ENCODE measurements around the gene EPN2.

EPN2 gene

DNA sequence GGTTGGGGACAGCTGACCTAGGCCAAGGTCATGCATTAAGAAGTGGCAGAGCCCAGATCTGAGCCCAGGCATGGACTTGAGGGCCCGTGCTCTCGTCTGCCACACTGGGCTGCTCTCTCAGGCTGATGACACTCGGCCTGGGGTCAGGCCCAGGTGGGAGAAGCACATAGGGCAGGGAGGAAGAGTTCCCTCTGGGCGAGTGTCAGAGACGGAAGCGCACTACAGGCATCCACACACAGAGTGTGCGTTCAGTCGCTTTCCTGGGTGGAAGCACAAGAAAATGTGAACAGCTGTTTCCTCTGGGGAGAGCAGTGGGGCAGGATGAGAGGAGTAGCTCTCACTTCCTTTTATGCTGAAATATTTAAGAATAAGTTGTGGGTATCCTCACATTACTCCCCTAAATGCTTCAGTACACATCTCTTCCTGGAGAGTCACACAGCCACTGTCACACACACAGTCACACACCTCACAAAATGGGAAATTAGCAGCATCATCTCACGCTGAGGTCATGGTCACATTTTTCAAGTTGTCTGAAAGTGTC lies 65.7 kb downstream of the EPN2 start:
- DNase-seq (ENCODE audit: low spot score) = no peak
- TF ChIP-seq, protein P1, sequence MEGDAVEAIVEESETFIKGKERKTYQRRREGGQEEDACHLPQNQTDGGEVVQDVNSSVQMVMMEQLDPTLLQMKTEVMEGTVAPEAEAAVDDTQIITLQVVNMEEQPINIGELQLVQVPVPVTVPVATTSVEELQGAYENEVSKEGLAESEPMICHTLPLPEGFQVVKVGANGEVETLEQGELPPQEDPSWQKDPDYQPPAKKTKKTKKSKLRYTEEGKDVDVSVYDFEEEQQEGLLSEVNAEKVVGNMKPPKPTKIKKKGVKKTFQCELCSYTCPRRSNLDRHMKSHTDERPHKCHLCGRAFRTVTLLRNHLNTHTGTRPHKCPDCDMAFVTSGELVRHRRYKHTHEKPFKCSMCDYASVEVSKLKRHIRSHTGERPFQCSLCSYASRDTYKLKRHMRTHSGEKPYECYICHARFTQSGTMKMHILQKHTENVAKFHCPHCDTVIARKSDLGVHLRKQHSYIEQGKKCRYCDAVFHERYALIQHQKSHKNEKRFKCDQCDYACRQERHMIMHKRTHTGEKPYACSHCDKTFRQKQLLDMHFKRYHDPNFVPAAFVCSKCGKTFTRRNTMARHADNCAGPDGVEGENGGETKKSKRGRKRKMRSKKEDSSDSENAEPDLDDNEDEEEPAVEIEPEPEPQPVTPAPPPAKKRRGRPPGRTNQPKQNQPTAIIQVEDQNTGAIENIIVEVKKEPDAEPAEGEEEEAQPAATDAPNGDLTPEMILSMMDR (IDR thresholded peaks at IDR 0.05) = no peak
- Histone ChIP-seq H3K4me3 (no peak overlapping the region), H3K27ac (peak overlapping the region in 1 of 2 donors; percentile 16)

DNA sequence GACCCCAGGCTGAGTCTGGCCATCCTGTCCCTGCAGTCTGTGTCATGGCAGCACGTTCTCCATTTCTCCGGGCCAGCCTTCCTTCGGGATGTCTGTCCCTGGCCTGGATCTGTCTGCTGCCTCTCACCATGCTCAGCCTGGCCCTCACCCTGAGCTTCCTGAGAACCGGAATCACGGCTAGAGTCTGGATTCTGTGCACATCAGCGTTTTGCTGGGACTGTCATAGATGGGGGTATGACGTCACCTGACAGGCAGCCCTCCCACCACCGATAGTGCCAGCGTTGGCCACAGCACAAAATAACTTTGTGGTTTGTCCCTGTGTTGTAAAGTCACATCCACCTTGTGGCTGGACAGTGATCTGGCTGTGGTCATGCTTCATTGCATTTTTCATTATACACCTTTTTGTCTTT lies 66.2 kb downstream of the EPN2 start:
- Histone ChIP-seq H3K4me3 (no peak overlapping the region), H3K27ac (peak overlapping the region in 1 of 2 donors; percentile 16)
- no peak for DNase-seq (ENCODE audit: low spot score)
- TF ChIP-seq, protein P1 (IDR thresholded peaks at IDR 0.05) = no peak

DNA sequence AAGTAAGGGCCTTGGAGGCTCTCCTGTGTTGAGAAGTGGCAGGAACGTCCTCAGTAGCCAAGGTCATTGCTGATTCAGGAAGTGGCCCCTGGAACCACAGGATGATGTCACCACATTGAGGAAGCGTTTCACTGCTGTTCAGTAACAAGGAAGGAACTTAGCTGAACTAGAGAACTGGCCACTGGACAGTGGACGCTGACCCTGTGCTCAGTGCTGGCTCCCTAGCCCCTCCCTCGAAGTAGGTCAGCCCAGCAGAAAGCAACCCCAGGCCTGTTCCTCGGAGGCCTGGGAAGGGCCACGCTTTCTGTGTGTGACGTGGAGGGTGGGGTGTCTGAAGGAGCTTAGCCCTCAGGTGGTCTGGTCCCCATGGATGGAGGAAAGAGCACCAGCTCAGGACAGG lies 67.0 kb downstream of the EPN2 start:
- no peak for DNase-seq (ENCODE audit: low spot score)
- H3K27ac ChIP-seq = no peak overlapping the region
- no peak overlapping the region for H3K4me3 ChIP-seq
- TF ChIP-seq, protein P1 (IDR thresholded peaks at IDR 0.05) = no peak

DNA sequence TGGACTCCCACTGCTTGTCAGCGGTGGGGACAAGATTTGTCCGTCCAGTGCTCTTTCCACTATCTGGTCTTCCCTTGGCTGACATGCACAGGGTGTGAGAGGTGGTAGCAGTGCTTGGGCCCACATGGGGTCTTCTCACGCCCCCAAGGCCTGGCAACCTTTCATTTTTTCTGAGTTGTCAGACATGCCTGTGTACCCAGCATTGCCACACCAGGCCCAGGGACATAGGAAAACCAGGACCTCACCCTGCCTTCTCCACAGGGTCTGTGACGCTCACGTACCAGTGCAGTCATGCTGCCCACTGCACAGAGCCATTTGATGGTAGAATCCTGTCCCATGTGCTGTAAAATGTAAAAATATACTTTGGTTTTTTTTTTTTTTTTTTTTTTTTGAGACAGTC lies 67.6 kb downstream of the EPN2 start:
- TF ChIP-seq, protein P1 (IDR thresholded peaks at IDR 0.05) = no peak
- Histone ChIP-seq H3K4me3 (no peak overlapping the region), H3K27ac (no peak overlapping the region)
- DNase-seq (ENCODE audit: low spot score) = no peak

DNA sequence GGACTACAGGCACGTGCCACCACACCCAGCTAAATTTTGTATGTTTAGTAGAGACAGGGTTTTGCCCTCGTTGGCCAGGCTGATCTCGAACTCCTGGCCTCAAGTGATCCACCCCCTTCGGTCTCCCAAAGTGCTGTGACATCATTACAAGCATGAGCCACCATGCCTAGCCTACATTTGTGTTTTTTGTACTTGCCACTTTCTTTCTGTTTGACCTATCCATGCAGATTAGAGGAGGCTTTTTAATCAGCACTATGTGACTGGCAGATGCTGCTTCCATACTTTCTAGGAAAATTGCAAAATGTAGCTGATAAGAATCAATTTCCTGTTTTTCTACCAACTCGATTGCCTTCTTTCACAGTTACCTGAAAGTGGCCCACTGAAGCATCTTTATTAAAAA lies 68.1 kb downstream of the EPN2 start:
- TF ChIP-seq, protein P1 (IDR thresholded peaks at IDR 0.05) = no peak
- DNase-seq (ENCODE audit: low spot score) = no peak
- H3K4me3 ChIP-seq = no peak overlapping the region
- H3K27ac ChIP-seq = no peak overlapping the region

DNA sequence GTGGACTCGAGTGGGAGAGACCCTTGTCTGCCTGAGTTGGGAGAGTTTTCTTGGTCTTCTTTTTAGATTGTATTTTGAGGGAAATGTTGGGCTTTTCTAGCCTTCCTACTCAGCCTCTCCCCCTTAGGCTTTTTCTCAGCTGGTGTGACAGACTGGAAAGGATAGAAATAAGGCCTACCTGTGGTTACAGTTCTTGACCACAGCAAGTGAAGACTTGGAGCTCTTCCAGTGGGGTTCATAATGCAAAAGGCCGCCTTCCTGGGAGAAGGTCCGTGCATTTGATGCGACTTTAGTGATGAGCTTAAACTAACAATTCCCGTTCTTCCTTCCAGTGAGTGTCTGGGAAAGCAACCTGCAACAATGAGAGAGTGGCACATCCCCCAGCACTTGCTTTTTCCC lies 68.6 kb downstream of the EPN2 start:
- H3K4me3 ChIP-seq = no peak overlapping the region
- TF ChIP-seq, protein P1 (IDR thresholded peaks at IDR 0.05) = no peak
- no peak for DNase-seq (ENCODE audit: low spot score)
- no peak overlapping the region for H3K27ac ChIP-seq
